Activated naive CD8-positive, alpha-beta T cell treated with anti-CD3 and anti-CD28 coated beads, Interleukin-2, amount 50 U/mL, for 16 hours (primary cell): ENCODE results near the gene HP1BP3.
"Not testable (repeated sequence)": the region's sequence is repeated elsewhere in the genome, so short reads cannot be mapped to it uniquely, and the experiment has no call there.

Experiments
- DNase-seq: peaks from one replicate; pipeline ENCODE4 v3.0.0-alpha.2; 2020; ENCODE audit warnings: low read depth, low spot score

HP1BP3 gene, protein sequence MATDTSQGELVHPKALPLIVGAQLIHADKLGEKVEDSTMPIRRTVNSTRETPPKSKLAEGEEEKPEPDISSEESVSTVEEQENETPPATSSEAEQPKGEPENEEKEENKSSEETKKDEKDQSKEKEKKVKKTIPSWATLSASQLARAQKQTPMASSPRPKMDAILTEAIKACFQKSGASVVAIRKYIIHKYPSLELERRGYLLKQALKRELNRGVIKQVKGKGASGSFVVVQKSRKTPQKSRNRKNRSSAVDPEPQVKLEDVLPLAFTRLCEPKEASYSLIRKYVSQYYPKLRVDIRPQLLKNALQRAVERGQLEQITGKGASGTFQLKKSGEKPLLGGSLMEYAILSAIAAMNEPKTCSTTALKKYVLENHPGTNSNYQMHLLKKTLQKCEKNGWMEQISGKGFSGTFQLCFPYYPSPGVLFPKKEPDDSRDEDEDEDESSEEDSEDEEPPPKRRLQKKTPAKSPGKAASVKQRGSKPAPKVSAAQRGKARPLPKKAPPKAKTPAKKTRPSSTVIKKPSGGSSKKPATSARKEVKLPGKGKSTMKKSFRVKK

GRCh38 chr1:20787029-20787839 is at the start of gene HP1BP3:
TSS of gene HP1BP3 (minus strand) at chr1:20787307. CDS start at chr1:20780440, 6,867 bp downstream.
- peak; percentile 59 for DNase-seq

DNA sequence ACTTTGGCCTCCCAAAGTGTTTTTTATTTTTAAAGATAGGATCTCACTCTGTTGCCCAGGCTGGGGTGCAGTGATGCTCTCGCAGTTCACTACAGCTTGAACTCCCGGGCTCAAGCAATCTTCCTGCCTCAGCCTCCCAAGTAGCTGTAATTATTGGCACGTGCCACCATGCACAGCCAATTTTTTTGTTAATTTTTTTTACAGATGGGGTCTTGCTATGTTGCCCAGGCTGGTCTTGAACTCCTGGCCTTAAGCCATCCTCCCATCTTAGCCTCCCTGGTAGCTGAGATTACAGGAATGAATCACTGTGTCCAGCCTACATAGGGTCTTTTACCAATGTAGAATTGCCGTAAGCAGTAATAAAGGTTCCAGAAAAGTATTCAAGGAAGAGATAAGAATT is 49.1 kb upstream of the HP1BP3 start:
- no peak for DNase-seq

DNA sequence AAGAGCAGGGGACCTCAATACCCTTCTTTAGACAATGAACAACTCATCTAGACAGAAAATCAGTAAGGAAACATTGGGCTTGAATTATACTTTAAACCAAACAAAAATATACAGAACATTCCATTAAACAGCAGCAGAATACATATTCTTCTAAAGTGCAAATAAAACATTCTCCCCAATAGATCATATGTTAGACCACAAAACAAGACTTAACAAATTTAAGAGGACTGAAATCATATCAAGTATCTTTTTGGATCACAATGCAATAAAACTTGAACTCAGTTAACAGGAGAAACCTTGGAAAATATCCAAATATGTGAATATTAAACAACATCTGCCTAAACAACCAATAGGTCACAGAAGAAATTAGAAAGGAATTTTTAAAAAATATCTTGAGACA is 47.7 kb upstream of the HP1BP3 start:
- no peak for DNase-seq

GRCh38 chr1:20834192-20834591 is 47.1 kb upstream of the HP1BP3 start:
- no peak for DNase-seq

DNA sequence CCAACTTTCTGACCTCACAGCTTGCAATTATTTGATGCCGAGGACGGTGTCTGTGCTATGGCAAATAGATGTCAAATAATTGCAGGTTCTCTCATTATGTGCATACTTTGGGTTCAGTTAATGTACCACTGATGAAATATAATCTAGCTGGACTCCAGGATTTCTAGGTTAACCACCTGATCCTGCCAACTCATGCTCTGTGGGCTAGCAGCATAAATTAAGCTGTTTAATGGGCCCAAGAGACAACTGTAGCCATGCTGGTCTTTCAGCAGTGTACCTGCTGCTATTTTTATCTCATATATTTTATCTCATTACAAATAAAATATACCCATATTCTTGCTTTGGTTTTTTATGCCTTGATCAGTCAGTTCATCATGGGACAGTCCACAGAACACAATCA is 43.3 kb upstream of the HP1BP3 start:
- no peak for DNase-seq

DNA sequence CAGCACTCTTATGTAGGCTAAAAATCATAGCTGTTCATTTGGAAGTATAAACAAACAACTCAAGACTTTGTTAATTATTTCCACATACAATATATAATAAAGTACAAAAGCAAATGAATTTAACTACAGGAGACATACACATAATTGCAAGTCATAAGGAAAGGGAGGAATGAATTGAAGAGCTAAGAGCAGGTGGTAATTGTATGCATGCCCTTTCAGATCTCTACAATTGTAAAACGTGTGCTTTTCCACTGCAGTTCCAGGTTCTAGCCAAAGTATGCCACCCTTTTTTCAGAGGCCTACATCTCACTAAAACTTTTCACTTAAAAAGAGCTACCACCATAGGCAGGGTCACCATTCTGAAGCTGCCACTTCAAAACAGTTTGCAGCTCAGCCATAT is 42.8 kb upstream of the HP1BP3 start:
- no peak for DNase-seq

- no peak for DNase-seq
Observed at GRCh38 chr1:20829531-20829930, 42.4 kb upstream of the HP1BP3 start.

- no peak for DNase-seq
Observed at GRCh38 chr1:20823845-20824244, 36.7 kb upstream of the HP1BP3 start.

DNA sequence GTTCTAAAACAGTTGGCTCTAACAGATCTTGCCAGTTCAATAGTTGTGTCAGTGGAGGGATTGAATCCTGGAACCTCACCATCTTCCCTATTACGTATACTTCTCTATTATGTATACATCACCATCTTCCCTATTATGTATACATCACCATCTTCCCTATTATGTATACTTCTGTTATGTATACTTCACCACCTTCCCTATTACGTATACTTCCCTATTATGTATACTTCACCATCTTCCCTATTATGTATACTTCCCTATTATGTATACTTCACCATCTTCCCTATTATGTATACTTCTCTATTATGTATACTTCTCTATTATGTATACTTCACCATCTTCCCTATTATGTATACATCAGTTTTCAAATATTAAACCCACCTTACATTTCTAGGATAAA is 34.4 kb upstream of the HP1BP3 start:
- no peak for DNase-seq

DNA sequence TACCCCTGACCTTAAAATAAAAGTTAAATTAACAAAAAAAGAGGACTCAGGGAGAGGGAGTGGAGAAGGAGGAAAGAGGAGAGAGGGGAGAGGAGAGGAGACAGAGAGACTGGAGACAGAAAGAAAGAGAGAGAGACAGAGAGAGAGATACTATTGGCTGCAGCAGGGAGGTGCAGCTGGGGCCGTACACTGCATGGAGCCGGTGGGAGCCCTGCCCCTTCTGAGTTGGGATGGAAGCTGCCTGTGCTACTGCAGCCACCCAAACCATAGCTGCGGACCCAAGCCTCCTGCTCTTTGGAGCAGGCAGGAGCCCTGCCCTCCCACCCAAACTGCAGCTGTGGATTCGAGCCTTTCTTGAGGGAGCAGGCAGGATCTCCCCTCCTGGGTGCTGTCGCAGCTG is 32.7 kb upstream of the HP1BP3 start:
- no peak for DNase-seq

DNA sequence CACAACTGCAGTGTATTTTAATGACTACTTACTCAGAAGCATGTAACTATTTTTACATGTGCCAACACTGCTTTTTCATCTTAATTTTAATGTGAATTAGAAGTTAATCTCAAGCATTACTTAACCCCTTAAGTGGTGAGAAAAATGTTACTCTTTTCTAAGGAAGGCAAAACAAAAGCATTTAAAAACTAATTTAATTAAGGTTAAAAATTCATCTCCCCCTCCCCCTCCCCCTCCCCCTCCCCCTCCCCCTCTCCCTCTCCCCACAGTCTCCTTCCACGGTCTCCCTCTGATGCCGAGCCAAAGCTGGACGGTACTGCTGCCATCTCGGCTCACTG is 27.4 kb upstream of the HP1BP3 start:
- DNase-seq: no peak

DNA sequence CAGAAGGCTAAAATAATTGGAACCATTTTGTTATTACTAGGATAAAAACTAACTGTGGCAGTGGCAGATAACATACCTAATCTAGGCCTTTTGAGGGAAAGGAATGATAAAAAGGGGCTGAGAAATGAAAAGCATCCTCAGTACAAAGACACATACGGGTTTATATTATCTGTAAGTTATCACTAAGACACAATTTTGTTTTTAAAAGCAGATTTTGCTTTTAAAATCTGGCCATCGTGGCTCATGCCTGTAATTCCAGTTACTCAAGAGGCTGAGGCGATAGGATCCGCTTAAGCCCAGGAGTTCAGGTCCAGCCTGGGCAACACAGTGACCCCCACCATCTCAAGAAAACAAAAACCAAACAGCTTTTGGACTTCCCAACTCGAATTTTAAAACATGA is 24.8 kb upstream of the HP1BP3 start:
- DNase-seq: no peak

GRCh38 chr1:20793236-20793635 is 6.1 kb upstream of the HP1BP3 start:
- DNase-seq: no peak

GRCh38 chr1:20792196-20792595 is 5.1 kb upstream of the HP1BP3 start:
- DNase-seq: no peak

- no peak for DNase-seq
Observed at GRCh38 chr1:20790785-20791184, 3.7 kb upstream of the HP1BP3 start.

- DNase-seq: not testable (repeated sequence)
Observed at GRCh38 chr1:20789598-20789997, 2.5 kb upstream of the HP1BP3 start.

DNA sequence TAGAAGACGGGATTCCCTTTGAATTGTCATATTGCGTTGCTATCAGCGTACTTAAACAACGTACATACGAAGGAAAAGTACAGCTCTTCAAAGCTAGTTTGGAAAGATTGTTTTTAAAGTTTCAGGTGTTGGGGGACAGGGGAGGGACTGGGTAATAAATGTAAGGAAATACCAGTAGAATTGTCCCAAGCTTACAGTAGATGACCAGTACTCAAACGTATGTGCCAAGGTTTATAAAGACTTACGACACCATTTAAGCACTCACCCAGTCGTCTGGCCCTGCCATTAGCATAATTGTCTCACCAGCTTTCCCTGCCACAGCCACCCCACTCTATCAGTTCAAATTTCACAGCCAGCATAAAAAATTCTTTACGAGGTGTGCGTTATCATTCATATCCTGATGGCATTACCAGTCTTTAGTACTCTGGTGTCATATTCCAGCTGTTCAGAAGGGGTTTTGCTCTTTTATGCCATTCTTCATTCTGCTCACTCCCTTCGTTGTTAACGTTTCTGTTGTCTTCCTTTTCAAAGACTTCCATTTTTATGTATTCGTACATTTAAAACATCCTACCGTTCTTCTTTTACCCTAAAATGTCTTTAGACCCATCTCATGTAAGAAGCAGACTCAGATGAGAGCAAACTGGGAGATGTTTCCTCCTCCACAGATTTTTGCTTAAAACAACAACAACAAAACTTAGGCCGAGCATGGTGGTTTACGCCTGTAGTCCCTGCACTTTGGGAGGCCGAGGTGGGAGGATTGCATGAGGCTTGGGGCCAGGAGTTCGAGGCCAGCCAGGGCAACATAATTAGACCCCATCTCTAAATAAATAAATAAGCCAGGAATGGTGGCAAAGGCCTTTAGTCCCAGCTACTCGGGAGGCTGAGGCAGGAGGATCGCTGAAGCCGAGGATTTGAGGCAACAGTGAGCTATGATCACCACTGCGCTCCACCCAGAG is 1.0 kb upstream of the HP1BP3 start:
- DNase-seq: no peak

GRCh38 chr1:20786253-20787028 is 666 bp downstream of the HP1BP3 start:
- peak; percentile 90 for DNase-seq

DNA sequence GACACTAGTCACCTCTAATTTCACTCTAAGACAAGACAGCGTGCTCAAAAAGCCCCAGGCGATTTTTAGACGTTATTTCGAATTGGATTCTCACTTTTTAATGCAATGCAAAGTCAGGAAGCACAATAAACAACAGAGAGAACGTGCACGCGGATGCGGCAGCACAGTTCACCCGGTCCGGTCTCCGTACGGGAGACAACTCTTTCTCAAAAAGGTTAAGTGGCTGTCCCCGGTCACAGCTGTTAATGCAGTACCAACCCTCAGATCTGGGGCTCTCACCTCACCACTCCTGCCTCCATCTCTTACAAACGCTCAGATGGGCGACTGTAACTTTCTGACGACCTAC is 1.2 kb downstream of the HP1BP3 start:
- DNase-seq: no peak

DNA sequence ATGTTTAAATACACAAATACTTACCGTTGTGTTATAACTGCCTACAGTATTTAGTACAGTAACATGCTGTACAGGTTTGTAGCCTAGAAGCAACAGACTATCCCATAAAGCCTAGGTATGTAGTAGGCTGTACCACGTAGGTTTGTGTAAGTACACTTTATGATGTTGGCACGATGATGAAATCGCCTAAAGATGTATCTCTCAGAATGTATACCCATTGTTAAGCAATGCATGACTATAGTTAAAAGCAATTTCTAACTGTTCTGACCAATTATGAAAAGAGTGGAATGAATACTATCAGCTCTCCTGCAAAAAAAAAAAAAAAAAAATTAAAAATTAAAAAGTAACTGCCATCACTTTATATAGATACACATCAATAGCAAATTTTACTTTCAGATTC is 11.4 kb downstream of the HP1BP3 start:
- no peak for DNase-seq

GRCh38 chr1:20771780-20772179 is 15.3 kb downstream of the HP1BP3 start:
- no peak for DNase-seq
